CD4-positive, alpha-beta T cell (primary cell): ENCODE measurements around the gene SAMD10. TPM values are rescaled to one million over a fixed set of nuclear protein-coding genes. Genes with fewer than 3 reads are reported as not detected.

Experiments used
- ATAC-seq: fragments of 200-7000 bp; cut with Tn5 transposase; one replicate; pipeline ENCODE4 v1.10.0; 2022; ENCODE audit warnings: mild to moderate bottlenecking; ENCODE audit not compliant: poor library complexity
- CTCF ChIA-PET: fragments of 350-600 bp; sonication (Branson Sonifier 250); formaldehyde crosslinking; loops from one replicate; lab custom pipeline; 2021; ENCODE audit warnings: antibody characterized with exemption, inconsistent platforms; lab: Charles Lee
- POLR2A ChIA-PET: fragments of 350-600 bp; sonication (Branson Sonifier 250); formaldehyde crosslinking; loops from one replicate; lab custom pipeline; 2021; ENCODE audit warnings: antibody characterized with exemption, inconsistent platforms; lab: Charles Lee
- DNase-seq, 14 experiments: peaks; one replicate each; pipeline ENCODE4 v3.0.0-alpha.2; 2013 to 2020; ENCODE audit warnings: mixed read lengths in 2 of 14
- H3K27ac ChIP-seq, 2 donors: one replicate each; pipeline versions ENCODE4 v1.5.1 to v1.7.0; 2013; ENCODE audit warnings: low read length in 2 of 2, low read depth in 1 of 2, mild to moderate bottlenecking in 1 of 2
- H3K27me3 ChIP-seq, 2 experiments: 1 replicate in 1 of 2; 2 replicates in 1 of 2; pipeline versions ENCODE4 v1.6.1 to v1.7.0; 2013; ENCODE audit warnings: low read length in 2 of 2, control low read depth in 1 of 2, mild to moderate bottlenecking in 1 of 2, moderate library complexity in 1 of 2; ENCODE audit not compliant: insufficient read depth in 2 of 2, control insufficient read depth in 1 of 2
- H3K36me3 ChIP-seq: one replicate; pipeline ENCODE4 v1.6.1; 2013; ENCODE audit warnings: low read length, control low read depth; ENCODE audit not compliant: insufficient read depth
- H3K4me1 ChIP-seq: one replicate; pipeline ENCODE4 v1.6.1; 2013; ENCODE audit warnings: low read length, control low read depth; ENCODE audit not compliant: insufficient read depth
- H3K4me3 ChIP-seq: one replicate; pipeline ENCODE4 v1.5.1; 2013; ENCODE audit warnings: mild to moderate bottlenecking, low read length, moderate library complexity
- H3K9me3 ChIP-seq, 2 experiments: 1 replicate in 1 of 2; 2 replicates in 1 of 2; pipeline versions ENCODE4 v1.6.1 to v1.7.0; 2013; ENCODE audit warnings: low read length in 2 of 2, mild to moderate bottlenecking in 2 of 2, control low read depth in 1 of 2, moderate library complexity in 1 of 2; ENCODE audit not compliant: control insufficient read depth in 1 of 2, insufficient read depth in 1 of 2
- H3K27ac Mint-ChIP-seq: one replicate; pipeline ENCODE4 v1.8.0; 2020; ENCODE audit warnings: mixed read lengths
- H3K27me3 Mint-ChIP-seq: one replicate; pipeline ENCODE4 v1.8.0; 2021; ENCODE audit warnings: mixed read lengths
- H3K36me3 Mint-ChIP-seq: one replicate; pipeline ENCODE4 v1.8.0; 2021; ENCODE audit warnings: low read depth, mixed read lengths
- H3K4me1 Mint-ChIP-seq: one replicate; pipeline ENCODE4 v1.8.0; 2021; ENCODE audit warnings: low read depth, mixed read lengths
- H3K4me3 Mint-ChIP-seq: one replicate; pipeline ENCODE4 v1.8.0; 2020; ENCODE audit warnings: mild to moderate bottlenecking, mixed read lengths
- H3K9me3 Mint-ChIP-seq: one replicate; pipeline ENCODE4 v1.8.0; 2020; ENCODE audit warnings: mixed read lengths
- CTCF ChIP-seq: fragments of 200-600 bp; IDR thresholded peaks from one replicate; pipeline ENCODE4 v1.8.0; 2022; ENCODE audit warnings: antibody characterized with exemption, mild to moderate bottlenecking
- intact Hi-C, 2 experiments: fragments of 100-400 bp; cut with DNase I in 1 of 2; cut with micrococcal nuclease in 1 of 2; formaldehyde crosslinking; loops; one replicate each; pipeline versions ENCODE4 v1.15.1 to v1.9.0; 2023 to 2025; cut with DNase I, micrococcal nuclease
- microRNA-seq: library from miRNA; unstranded; fragments of <30 nt; microRNA quantifications from one replicate; pipeline ENCODE4 v1.2.0, GENCODE V29; 2021; ENCODE audit warnings: borderline microRNAs expressed, borderline replicate concordance
- total RNA-seq, 174 experiments: library from RNA in 2 of 174; stranded (reverse) in 2 of 174; gene quantifications; one replicate each; pipeline ENCODE4 v1.2.3 and lab custom pipeline; 2021 to 2026

Gene SAMD10
- total RNA-seq, 2 experiments from 2014 or later, result 12.0 to 12.1 TPM

GRCh38 chr20:63926298-63926697 is 53.1 kb downstream of the SAMD10 start:
- Histone ChIP-seq H3K27me3 (no peaks in the 10 kb centered on the region), H3K4me1 (no peaks in the 10 kb centered on the region), H3K36me3 (peaks cover 50% of the 10 kb centered on the region), H3K4me3 (no peak overlapping the region), H3K27ac (peak overlapping the region in 1 of 2 donors; percentile 6), H3K9me3 (no peaks in the 10 kb centered on the region)
- intact Hi-C loops, result no loop called here
- H3K4me3 Mint-ChIP-seq, result no peak overlapping the region
- peaks cover 52% of the 10 kb centered on the region for H3K36me3 Mint-ChIP-seq
- CTCF ChIA-PET, result no interaction called here
- no peak overlapping the region for H3K27ac Mint-ChIP-seq
- H3K9me3 Mint-ChIP-seq, result no peaks in the 10 kb centered on the region
- ATAC-seq, result no peak
- peaks cover 27% of the 10 kb centered on the region for H3K4me1 Mint-ChIP-seq
- DNase-seq, result no peak
- POLR2A ChIA-PET, result no interaction called here
- no peaks in the 10 kb centered on the region for H3K27me3 Mint-ChIP-seq
- no peak for TF ChIP-seq CTCF

- no peak for TF ChIP-seq CTCF
- H3K27me3 ChIP-seq, result no peaks in the 10 kb centered on the region
- H3K4me1 Mint-ChIP-seq, result peaks cover 27% of the 10 kb centered on the region
- no peaks in the 10 kb centered on the region for H3K9me3 Mint-ChIP-seq
- no peak overlapping the region for H3K4me3 Mint-ChIP-seq
- no peaks in the 10 kb centered on the region for H3K27me3 Mint-ChIP-seq
- H3K9me3 ChIP-seq, result no peaks in the 10 kb centered on the region
- H3K36me3 Mint-ChIP-seq, result peaks cover 35% of the 10 kb centered on the region
- H3K27ac ChIP-seq, result no peak overlapping the region
- ChIA-PET POLR2A (no interaction called here), CTCF (no interaction called here)
- intact Hi-C loops, result no loop called here
- peaks cover 38% of the 10 kb centered on the region for H3K36me3 ChIP-seq
- DNase-seq, result no peak
- peak overlapping the region; percentile 10 for H3K27ac Mint-ChIP-seq
- no peak overlapping the region for H3K4me3 ChIP-seq
- ATAC-seq, result no peak
- no peaks in the 10 kb centered on the region for H3K4me1 ChIP-seq
Observed at GRCh38 chr20:63924241-63924640, 55.2 kb downstream of the SAMD10 start.

Small RNAs within 50 kb of the gene (microRNA-seq; reads per million reads assigned to microRNA genes)
- not detected for gene MIR1914
- not detected for gene MIR647

Other genes with a start within 250 kb of the SAMD10 start
- 100 to 1,000 TPM; 149 to 165 TPM for gene LIME1, start 243.0 kb downstream of the SAMD10 start, total RNA-seq
- 100 to 1,000 TPM; 123 to 125 TPM for gene SLC2A4RG, start 239.9 kb downstream of the SAMD10 start, total RNA-seq
- gene ZBTB46, start 148.4 kb downstream of the SAMD10 start, total RNA-seq, result under 1 TPM; 0.08 to 0.34 TPM
- not detected for gene ABHD16B, start 118.1 kb downstream of the SAMD10 start, total RNA-seq
- 10 to 100 TPM; 15.1 to 15.3 TPM for gene TPD52L2, start 114.4 kb downstream of the SAMD10 start, total RNA-seq
- 10 to 100 TPM; 21.4 to 22.5 TPM for gene DNAJC5, start 84.5 kb downstream of the SAMD10 start, total RNA-seq
- gene UCKL1, start 23.2 kb downstream of the SAMD10 start, total RNA-seq, result 10 to 100 TPM; 41.3 to 46.1 TPM
- gene ZNF512B, start 9.7 kb downstream of the SAMD10 start, total RNA-seq, result 10 to 100 TPM; 22.0 to 23.3 TPM
- 10 to 100 TPM; 50.6 to 51.3 TPM for gene PRPF6, start 1.5 kb upstream of the SAMD10 start, total RNA-seq
- 1 to 10 TPM; 6.1 to 6.4 TPM for gene C20orf204, start 56.5 kb upstream of the SAMD10 start, total RNA-seq
- not detected for gene SOX18, start 70.0 kb upstream of the SAMD10 start, total RNA-seq
- gene TCEA2, start 83.6 kb upstream of the SAMD10 start, total RNA-seq, result 10 to 100 TPM; 28.4 to 29.9 TPM
- 10 to 100 TPM in 1 of 2 experiments, 1 to 10 TPM in 1; 9.7 to 14.8 TPM for gene RGS19, start 99.9 kb upstream of the SAMD10 start, total RNA-seq
- gene OPRL1, start 100.4 kb upstream of the SAMD10 start, total RNA-seq, result 1 to 10 TPM; 1.0 to 1.2 TPM
- under 1 TPM; 0.30 to 0.39 TPM for gene LKAAEAR1, start 104.8 kb upstream of the SAMD10 start, total RNA-seq
- gene NPBWR2, start 127.9 kb upstream of the SAMD10 start, total RNA-seq, result under 1 TPM; 0.38 to 0.47 TPM
- 1 to 10 TPM in 1 of 2 experiments, not detected in 1; 1.0 TPM for gene MYT1, start 184.8 kb upstream of the SAMD10 start, total RNA-seq